GM18505 (cell line): ENCODE data around the gene PDZD2.

Experiments
- ATAC-seq: cut with Tn5 transposase; IDR thresholded peaks from one replicate; pipeline ENCODE4 v1.9.1; 2021; ENCODE audit not compliant: unreplicated experiment
- POLR2A ChIP-seq: IDR thresholded peaks from 4 replicates; pipeline ENCODE4 v1.6.1; 2011; ENCODE audit warnings: borderline replicate concordance; ENCODE audit not compliant: insufficient read depth, insufficient read length; ENCODE audit errors: extremely low read depth

Gene PDZD2

DNA sequence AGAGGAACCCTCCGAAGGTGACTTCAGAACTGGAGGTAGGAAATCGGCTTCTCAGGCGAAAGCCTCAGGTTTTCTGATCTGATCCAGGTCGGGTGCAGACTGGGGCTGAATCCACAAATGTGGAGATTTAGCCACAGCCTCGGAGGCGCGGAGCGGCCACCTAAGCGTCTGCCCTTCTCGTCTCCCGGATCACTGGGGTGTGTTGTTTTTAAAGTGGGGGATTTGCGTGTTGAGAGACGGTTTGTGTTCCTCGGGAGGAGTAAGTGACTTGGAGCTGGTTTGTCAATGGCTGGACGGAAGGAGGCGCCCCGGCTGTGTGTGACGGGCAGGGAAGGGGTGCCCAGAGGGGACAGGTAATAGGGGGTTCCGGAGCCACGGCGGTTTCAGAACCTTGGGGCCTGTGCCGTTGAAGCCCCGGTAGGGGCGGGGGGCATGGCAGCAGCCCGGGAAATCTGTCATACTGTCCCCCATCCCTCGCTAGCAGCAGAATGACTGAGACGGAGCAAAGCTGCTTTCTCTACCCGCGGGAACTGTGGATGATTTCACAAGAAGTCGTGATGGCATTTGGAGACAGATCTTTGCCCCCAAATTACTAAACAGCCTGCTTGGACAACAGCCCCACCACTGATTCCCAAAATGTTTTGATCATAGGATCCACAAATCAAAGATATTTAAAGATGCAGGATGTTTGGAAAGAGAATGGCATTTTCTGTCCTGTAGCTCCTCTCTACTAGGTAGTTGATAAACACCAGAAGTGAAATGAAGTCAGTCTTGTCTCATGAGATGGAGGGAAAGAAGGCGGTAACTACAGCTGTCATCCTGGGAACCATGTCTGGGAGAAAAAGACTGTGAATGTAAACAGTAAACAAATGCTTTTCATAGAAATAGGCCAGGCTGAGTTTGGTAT is 216.5 kb downstream of the PDZD2 start:
- no peak for ATAC-seq

DNA sequence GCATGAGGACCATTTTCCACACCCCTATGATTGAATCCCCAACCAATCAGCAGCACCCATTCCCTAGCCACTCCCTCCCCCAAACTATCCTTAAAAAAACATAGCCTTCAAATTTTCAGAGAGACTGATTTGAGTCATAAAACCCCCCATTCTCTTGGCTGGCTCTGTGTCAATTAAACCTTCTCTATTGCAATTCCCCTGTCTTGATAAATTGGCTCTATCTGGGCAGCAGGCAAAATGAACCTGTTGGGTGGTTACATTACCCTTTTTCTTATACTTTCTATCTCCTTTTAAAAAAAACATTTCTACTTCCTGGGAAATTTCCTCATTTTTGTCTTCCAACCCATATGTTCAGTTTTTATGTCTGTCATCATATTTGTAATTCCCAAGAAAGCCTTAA is 220.2 kb downstream of the PDZD2 start:
- no peak for ATAC-seq
- no peak for TF ChIP-seq POLR2A

More for the DNA sequence above, 216.5 kb downstream of the PDZD2 start:
- TF ChIP-seq POLR2A: no peak

DNA sequence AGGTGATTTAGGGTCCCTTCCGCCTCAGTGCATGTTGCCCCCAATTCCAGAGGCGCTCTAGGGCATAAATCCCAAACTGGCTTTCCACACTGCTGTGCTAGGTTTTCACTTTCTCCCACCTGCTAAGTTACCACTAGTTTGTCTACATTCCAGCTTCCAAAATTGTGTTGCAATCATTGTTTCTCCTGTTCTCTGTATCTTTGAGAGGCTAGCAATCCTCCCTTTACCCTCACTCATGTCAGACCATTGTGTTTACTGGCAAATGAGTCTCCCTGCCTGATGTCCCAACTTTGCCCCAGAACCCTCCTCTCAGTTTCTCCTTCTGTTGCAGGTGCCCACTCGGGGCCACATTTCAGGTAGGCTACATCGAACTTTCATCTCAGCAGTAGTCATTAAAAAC is 221.3 kb downstream of the PDZD2 start:
- no peak for ATAC-seq
- no peak for TF ChIP-seq POLR2A

DNA sequence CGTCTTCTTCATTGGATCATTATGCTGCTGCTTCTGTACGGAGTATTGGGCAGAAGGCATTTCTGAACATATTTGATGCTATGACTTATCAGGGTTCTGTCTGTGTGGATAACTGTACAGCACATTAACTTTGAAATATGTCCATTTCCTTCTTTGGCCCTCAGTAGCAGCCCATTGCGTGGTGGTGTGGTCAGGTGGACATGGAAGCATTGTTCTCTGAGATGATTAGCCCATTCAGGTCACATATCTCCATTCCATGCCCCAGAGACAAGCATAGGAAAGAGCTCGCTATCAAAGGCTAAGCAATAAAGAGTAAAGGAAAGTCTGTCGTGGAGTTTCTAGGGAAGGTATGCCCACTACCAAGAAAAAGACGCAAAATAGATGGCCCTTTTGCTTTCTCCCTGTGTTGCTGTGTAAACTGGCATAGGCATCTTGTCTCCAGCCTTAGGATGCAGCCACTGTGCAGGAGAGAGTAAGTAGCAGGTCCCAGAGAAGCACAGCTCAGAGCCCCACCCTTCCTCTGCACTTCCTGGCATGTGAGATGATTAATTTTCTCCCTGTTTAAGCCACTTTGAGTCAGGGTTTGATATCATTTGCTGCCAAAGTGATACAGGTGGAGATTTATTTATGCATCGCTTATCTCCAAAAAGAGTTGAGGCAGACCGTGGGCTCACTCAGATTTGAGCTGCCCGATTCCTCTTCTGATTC is 221.9 kb downstream of the PDZD2 start:
- TF ChIP-seq POLR2A: no peak
- no peak for ATAC-seq

DNA sequence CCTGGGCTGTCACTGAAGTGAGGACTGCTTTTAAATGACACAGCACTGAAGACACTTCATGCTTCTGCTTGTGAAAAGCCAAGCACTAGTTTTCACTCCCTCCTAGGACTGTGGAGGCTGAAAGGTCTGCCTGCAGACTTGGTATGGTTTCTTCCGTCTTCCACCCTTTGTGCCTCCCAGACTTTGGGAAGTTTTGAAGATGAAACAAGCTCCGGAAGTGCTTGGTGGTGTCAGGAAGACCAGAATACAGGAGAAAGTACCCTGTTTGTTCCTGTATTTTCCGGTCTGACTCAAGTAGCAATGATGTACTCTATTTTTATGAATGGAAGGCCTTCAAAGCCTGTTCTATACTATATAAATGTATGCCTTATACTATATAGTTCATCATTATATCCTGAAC is 222.7 kb downstream of the PDZD2 start:
- TF ChIP-seq POLR2A: no peak

DNA sequence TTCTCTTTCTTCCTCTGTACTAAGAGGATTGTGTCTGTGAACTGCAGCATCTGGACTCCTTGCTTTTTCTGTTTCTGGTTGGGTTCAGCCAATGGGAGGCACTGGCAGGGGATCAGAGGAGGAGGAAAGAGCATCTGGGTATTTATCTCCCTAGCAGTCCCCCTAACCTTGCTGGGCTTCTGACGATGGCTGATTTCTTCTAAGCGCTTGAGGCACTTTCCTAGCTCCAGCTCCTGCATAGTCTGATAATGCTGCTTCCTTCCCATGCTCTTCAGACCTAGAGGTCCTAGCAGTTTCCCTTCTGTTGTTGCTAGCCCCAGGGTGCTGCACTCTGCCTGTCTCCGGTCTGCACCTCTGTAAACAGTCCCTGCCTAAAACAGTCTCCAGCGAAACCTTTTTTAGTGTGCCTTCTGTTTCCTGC is 225.1 kb downstream of the PDZD2 start:
- no peak for ATAC-seq
- no peak for TF ChIP-seq POLR2A

More for the DNA sequence above, 222.7 kb downstream of the PDZD2 start:
- ATAC-seq: no peak

DNA sequence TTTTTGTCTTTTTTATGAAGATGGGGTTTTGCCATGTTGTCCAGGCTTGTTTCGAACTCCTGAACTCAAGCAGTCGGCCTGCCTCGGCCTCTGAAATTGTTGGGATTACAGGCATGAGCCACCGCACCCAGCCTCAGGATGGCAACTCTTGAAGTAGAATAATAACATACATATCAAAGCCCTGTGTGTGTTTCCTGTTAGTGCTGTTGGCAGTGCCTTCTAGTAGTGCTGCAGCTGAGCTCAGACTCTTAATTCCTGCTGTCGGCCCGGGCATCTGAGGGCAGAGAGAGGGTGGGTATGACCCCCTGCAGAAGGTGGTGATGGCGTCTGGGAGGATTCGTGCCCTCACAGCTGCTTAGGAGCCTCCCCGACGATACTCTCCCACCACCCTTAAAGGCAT is 227.2 kb downstream of the PDZD2 start:
- no peak for ATAC-seq
- no peak for TF ChIP-seq POLR2A

DNA sequence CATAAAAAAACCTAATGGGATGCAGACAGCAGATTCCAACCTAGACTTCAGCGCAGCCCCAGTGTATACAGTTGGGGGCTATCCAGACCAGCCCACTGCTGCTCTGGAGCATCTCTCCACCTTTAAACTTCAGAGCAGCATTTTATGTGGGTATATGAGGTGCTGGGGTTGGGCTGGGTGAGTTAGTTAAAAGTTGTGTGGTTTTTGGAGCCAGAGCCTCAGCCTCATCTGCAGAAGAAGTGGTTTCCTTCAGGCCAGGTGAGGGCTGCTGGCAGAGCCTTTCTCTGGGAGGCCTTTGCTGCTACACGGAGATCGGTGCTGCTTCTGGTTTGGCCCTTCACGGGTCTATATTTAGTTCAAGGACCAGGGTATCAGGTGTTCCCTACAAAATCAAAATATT is 228.3 kb downstream of the PDZD2 start:
- TF ChIP-seq POLR2A: no peak
- ATAC-seq: no peak

DNA sequence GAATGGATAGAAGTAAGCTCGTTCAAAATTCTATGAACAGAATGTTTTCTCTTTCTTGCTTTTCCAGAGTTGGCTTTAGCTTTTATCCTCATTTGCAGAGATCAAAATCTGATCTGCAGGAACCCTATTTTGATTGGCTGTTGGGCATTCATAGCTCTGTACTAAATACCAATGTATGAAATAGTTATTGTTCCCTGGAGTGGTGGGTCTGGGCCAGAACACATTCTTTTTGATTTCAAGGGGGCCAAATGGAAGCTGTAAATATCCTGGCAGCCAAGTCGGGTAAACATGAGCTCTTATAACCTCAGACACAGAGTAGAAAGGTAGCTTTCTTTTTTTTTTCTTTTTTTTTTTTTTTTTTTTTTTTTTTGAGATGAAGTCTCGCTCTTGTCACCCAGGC is 241.5 kb downstream of the PDZD2 start:
- ATAC-seq: no peak
- no peak for TF ChIP-seq POLR2A

DNA sequence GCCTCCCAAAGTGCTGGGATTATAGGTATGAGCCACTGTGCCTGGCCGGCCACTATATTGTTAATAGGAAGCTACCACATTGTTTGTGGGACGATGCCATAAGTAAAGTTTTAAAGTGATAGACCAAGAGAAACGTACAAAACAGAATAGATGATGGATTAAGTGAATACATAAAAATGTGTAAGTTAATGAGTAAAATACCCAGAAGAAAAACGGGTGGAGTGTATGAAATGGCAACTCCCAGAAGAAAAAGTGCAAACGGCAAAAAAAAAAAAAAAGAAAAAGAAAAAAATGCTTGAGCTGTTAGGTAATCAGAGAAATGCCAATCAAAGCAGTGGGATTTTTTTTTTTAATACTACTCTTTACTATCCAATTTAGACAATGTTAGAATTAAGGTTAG is 246.0 kb downstream of the PDZD2 start:
- ATAC-seq: no peak
- TF ChIP-seq POLR2A: no peak

DNA sequence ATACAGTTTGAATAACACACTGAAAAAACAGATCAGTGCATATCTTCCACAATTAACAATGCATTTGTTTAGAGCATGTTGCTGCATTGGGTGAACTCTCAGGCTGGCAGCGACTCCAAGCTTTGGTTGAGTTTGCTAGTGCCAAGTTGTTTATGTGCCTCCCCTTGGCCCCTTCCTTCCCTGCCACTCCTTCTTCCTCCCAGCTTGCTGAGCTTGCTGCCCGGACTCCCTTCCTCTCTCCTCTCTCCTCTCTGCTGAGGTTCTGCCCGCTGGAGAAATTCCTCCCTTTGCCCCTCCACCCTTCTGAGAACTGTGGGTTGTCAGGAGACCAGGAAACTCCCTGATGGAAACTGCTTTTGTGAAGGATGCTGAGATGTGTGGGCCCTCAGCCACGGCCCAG is 247.3 kb downstream of the PDZD2 start:
- TF ChIP-seq POLR2A: no peak
- ATAC-seq: no peak

DNA sequence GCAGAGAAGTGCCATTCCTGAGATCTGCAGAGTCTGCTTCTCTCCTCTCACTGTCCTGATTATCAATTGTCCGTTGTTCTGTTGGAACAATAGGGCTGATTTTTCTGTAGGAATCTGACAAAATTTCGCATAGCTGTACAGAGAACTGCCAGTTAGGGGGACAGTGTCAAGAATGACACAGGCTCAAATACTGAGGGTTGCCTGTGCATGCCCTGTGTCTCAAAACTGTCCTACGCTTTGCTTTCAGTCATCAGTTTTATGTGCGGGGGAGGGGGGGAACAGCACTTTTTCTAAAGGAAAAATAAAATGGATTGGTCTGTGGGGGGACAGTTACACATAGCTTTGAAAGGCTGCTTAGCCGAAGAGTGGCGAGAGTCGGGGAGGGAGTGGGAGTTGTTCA is 248.6 kb downstream of the PDZD2 start:
- no peak for ATAC-seq
- no peak for TF ChIP-seq POLR2A

DNA sequence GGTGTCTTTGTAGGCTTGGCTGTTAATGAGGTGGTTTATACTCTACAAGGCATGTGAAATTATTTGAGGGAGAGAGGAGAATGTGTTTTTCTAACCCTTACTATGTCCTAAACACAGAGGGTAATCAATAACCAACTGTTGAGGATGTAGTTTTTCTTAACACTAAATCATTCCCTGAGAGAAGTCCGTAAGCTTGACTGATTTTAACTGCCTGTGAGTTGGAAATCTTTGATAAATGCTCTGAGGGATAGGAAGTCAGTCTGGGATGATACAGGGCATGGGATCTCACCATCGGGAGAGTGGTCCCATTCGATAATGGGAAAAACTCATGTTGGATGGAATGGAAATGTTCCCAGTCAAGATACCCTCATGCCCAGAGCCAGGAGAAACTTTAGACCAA is 249.6 kb downstream of the PDZD2 start:
- ATAC-seq: no peak
- TF ChIP-seq POLR2A: no peak
